NCI-H510A treated with DMSO at 0.1 percent for 48 hours (cell line): Measurements from ENCODE around the gene TK2.

Experiments used
- DNase-seq: peaks from one replicate; lab custom pipeline; 2025; lab: John Stamatoyannopoulos, UW

The TK2 gene

DNA sequence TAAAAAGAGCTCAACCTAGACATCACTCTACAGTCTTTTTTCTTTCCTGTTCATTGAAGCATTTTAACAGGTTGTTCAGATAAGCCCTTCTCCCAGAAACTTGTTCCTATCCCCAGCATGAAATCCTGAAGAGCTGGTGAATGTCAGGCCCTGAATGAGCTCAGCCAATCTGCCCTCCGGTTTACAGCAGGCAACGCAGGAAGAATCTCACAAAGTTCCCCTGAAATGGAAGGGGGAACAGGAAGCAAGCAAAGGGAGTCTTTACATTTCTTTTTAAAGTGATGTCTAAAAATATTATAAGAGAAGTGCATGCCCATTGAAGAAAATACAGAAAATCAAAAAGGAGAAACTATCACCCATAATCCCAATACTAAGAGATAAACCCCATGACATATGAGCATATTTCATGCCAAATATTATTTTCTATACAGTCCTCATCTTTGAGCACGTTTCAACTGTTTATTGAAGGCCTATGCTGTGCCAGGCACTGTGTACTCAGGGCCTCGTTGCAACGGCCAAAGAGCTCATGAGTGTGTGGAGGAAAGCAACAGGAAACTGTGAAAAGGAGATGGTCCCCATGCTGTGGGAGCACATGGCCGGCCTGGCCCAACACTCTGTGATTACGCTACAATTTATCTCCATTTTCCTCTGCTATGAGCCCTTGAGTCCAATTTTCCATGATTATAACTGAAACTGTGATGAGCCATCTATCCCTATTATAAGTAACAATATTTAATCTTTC, 5.7 kb downstream of the TK2 start:
- DNase-seq = no peak

DNA sequence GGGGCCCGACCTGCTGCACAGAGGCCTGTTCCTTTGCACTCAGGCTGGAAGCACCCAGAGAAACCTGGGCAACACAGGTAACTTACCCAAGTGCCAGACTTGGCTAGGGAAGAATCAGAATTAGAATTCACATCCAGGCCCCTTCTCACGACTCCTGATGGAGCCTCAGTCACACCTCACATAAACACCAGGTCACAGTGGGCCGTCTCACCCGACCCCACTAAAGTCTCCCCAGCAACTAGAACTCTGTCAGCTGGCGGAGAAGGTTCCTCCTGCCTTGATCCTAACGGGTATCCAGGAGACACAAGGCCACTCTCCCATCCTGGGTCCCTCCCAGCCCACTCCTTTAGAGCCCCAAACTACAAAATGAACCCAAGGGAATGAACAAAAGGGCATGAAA, 6.4 kb downstream of the TK2 start:
- DNase-seq = no peak

DNA sequence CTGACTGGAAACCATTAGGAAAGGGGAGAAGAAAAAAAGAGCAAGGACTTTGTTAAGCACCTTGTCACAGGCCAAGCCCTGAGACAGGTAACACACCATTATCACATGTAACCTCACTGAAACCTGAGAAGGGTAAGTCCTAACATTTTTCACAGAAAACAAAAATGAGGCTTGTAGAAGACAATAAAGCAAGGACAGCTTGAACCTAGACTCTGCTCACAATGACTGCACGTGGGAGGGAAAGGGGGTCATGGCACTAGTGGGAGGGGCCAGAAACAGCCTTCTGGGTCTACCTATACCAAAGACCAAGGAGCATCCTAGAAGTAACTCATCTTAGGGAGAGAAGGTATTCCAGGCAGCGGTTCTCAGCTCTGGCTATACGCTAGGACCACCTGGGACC, 7.5 kb downstream of the TK2 start:
- no peak for DNase-seq

DNA sequence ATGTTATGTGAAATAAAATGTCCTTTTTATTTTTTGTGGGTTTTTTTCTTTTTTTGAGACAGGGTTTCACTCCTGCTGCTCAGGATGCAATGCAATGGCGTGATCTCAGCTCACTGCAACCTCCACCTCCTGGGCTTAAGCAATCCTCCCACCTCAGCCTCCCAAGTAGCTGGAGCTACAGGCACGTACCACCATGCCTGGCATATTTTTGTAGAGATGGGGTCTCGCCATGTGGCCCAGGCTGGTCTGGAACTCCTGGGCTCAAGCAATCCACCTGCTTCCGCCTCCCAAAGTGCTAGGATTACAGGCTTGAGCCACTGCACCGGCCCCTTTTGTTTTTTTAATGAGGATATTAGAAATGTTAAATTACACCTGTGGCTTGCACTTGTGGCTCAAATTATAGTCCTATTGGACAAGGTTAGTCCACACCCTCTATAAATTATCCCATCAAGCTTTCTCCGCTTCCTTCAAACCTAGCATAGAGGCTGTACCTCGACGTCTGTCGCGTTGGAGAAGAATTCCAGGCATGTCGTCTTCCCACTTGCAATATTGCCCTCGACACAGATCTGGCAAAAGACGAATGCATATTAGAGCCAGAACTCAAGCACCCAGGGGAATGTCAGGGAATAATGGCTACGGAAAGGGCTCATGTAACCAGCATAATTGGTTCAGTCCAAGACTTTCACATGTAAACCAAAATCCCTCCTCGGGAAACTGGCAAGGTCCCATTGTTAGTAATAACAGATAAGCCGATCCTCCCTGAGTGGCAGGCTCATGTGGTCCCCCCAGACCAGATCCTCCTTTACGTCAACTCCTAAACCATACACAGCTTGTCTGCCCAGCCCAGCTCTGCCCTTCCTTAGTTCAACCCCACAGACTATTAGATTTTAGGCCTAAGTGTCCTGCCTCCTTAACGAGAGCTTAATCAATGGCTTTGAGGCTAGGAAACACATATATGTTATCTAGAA, 8.2 kb downstream of the TK2 start:
- DNase-seq = no peak

DNA sequence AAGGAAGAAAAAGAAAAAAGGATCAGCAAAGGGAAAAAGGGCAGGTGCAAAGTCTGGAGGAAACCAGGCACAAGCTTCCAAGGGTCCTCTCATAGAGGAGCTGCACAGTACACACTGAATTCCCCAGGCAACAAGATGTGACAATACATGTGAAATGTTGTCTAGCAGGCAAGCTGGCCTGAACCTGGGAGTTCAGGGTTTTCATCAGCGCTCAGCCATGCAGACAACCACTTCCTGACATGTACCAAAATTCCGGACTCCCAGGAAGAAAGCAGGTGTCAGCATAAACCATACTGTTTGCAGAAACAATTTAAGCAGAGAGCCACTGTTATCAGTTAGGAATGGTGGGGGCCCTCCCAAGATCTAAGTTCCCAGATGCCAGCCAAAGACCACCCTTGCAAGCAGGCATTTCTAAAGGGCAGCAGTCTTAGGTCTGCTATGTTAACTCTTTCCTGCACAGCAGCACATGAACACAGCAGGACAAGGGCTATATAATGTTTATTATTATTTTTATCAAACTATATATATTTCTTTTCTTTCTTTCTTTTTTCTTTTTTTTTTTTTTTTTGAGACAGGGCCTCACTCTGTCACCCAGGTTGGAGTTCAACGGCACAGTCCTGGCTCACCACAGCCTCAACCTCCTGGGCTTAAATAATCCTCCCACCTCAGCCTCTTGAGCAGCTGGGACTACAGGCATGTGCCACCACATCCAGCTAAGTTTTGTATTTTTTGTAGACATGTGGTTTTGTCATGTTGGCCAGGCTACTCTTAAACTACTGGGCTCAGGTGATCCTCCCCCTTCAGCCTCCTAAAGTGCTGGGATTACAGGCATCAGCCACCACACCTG, 10.1 kb downstream of the TK2 start:
- no peak for DNase-seq

DNA sequence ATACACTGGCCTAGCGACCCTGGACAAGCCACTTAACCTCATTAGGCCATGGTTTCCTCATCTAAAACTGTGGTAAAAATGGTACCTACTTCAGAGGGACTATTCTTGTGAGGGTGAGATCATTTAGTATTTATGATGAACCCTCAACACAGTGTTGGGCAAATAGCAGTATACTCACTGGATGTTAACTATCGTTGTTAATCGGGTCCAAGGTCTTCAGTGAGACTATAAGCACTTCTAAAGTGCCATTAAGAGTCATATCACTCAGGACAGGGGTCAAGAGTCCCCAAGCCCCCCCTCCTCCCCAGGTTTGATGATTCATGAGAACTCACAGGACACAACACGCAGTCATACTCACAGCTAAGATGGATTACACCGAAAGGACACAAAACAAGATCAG, 11.0 kb downstream of the TK2 start:
- no peak for DNase-seq

DNA sequence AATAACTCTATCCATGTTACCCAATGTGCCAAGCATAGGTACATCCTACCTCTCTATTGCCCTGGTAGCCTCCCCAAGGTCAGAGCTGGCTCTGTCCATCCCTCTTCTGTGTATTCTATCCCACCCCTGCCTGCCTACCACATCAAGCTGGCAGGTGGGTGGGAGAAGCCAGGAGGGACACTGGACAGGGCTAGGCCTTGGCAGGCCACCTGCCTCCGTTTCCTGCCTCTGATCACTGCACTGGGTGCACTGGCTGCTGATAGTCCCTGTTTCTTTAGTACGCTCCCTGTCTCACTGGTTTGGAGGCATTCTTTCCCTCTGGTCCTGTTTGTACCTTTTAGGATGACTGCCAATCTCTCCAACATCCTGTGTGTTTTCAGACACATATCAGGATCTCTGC, 12.7 kb downstream of the TK2 start:
- no peak for DNase-seq

DNA sequence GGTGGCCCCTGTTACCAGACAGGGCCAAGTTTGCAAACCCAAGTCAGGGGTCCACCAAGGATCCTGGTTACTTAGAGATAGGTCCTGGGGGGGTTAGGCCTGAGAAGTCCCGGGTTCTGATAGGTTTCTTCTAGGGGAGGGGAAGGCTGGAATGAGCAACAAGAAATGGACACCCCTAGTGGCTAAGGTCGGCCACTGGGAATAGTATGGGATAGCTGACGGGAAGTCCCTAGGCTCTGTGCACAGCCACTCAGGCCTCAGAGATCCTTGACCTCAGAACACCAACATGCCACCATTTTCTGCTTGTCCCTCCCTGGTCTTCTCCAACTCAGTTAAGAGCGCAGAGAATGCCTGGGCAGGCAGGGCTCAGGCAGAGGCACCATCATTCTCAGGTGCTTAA, 13.4 kb downstream of the TK2 start:
- DNase-seq = no peak

DNA sequence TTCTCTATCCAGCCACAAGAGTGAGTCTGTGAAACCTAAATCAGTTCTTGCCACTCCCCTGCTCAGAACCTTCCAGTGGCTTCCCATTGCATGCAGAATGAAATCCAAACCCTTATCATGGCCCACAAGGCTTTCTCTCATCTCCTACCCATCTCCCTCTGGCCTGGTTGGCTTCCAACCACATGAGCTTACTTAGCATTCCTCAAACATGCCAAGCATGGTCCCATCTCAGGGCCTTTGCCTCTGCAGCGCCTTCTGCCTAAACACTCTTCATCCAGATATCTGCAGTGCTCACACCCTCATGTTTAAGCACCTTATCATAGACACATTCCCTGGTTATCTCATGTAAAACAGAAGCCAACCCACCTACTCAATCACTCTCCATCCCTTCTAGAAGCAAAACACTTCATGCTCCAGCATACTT, 15.5 kb downstream of the TK2 start:
- DNase-seq = no peak

DNA sequence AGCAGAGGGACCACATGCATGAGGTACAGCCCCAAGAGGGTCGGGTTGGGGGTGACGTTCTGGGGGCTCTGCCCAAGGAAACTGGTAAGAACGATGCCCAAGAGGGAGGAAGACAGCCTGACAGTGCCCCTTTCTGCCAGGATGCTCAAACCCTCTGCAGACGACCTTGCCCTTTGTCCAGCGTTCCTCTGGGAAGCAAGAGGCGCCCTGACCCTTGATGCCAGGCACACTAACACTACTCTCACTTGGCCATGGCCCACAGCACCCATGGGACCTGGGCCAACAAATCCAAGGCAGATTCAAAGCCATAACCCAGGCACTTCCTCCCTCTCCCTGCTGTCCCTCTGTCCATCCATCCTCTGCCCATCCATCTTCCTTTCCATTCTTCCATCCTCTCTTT, 20.4 kb downstream of the TK2 start:
- DNase-seq = no peak

DNA sequence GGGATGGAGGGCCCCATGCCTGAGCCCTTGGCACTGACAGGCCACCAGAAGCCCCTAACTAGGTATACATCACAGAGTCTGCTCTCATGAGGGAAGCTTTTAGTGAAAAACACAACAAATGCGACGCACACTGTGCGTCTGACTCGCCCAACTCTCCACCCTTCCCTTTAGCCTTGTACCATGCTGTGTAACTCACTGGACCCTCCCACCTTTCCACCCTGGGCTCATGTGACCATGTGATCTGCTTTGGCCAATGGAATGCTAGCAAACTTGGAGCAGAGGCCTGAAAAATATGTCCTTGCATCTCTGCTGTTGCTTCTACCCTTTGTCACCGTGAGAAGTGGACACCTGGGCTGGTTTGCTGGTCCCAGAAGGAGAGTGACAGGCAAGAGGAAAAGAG, 21.6 kb downstream of the TK2 start:
- DNase-seq = no peak

DNA sequence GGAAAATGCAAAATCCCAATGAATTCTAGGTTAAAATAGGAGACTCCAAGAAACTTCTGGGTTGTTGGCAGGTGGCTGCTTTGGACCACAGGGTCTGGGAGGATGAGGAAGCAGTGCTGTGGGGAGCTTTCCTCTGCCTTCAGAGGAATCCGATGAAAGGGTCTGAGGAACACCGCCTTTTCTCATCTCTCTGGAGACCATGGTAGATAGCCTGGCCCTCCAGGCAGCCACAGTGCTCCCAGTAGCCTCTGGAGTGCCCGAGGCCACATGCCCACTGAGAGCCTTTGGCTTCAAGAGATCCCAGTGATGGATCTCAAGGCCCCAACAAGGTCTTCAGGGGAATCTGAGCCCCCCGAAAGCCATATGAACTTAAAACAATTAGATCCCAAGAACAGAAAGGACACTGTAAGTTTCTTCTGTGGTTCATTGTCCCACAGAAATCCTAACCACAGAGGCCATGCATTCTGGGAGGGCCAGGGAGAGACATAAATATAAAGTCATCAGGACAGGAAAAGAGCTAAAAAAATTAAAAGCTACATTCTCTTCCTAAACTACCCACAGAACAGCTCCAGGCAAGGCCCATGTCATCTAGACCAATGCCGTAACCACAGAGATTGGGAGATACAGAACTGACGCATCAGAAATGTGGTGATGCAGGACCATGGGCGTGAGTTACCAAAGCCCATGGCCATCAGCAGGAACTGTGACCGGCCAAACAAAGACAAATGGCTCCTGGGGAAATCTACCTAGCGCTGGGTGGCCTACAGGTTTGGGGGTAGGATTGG, 24.3 kb downstream of the TK2 start:
- no peak for DNase-seq

DNA sequence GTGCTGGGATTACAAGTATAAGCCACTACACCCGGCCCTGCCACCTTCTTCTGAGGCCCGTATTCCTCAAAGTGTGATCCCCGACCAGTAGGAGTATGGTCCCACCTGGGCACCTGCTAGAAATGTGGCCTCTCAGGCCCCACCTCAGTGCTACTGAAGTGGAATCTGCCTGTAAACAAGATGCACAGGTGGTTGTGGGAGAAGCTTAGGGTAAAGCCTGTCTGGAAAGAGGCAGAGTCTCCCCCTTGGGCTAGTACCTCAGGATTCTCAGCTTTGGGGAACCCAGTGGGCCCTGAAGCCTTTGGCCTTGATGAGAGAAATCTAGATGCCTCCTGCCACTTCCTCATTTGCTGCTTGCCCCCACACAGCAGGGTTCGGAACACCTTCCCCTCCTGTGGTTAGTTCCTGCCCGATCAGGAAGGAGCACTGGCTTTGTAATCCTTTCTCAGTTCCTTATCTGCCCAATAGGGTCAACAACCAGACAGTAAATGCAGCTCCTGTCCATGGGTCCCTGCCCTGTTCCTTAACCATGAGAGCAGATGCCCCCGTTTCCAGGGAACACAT, 25.2 kb downstream of the TK2 start:
- no peak for DNase-seq

DNA sequence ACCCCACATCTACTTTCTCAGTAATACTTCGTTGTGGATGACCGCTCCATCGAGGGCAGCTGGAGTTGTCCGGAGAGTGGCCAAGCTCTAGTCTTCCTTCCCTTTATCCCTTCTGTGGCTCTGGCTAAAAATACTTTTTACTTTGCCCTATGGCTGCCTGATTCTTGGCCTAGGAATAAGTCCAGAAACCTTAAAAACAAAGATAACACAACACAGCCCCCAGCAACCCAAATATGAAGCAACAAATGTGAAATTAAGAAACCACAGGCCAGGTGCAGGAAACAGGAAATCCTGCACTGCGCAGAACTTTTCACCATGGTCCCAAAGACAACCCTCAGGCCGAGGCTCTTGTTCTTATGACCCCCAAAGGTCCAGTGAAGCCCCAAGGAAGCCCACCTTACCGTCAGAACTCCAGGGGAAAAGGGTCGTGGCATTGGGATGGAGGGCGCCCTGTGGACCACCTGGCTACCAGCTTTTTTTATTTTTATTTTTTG, 26.0 kb downstream of the TK2 start:
- DNase-seq = no peak

DNA sequence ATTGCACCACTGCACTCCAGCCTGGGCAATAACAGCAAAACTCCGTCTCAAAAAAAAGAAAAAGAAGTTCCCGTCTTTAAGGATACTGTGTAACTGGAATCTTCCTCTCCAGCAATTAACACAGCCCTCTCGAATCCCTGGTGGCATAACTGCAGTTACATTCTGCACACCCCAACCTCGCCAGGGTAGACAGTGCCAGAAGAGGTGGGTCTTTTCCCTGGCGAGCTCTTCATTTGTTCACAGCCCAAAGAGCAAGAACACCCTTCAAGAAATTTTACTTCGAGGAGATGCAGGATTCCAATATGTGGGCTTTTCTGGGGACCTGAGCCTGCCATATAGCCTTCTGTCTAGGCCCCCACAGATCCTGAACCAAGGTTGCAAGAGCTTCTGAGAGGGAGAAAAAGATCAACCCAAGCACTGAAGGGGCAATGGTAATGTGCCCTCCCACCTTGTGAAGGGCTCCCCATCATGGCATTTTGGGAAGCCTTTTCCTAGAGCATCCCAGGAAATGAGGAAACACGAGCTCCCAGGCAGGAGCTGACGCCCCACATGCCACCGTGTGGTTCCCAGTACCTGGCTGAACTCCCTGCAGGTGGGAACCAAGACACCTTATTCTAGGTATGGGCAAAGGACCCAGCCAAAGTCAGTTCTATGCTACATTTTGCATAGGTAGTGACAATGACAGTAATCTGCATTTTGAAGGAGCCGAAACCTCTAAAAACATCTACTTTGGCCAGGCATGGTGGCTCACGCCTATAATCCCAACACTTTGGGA, 26.9 kb downstream of the TK2 start:
- no peak for DNase-seq

DNA sequence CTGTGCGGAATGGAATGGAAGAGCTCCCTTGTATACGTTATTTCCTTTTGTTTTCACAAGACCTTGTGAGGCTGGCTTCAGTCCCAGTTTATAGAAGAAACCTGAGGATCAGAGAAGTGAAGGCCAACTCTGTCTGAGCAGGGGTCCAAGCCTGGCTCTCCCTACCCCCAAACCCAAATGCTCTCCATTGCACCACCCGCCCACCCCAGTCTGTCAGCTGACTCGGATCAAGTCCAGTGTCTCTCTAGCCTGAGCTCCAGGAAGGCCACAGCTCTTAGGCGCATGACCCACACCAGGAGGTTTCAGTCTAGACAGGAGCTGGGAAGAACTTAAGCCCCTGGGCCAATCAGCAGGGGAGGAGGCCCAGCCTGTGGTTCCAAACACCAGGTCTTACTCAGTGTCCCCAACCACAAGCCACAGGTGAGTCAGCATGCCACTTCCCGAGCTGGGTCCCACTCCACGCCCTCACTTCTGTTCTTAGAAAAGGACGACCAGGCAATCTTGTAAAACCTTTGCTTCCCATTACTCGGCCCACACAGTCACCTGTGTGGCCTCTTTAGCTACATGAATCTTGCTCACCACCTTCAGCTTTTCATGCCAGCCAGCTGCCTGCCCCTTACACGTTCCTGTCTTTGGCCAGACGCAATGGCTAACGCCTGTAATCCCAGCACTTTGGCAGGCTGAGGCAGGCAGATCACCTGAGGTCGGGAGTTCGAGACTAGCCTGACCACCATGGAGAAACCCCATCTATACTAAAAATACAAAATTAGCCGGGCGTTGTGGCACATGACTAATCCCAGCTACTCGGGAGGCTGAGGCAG, 27.8 kb downstream of the TK2 start:
- DNase-seq = no peak

DNA sequence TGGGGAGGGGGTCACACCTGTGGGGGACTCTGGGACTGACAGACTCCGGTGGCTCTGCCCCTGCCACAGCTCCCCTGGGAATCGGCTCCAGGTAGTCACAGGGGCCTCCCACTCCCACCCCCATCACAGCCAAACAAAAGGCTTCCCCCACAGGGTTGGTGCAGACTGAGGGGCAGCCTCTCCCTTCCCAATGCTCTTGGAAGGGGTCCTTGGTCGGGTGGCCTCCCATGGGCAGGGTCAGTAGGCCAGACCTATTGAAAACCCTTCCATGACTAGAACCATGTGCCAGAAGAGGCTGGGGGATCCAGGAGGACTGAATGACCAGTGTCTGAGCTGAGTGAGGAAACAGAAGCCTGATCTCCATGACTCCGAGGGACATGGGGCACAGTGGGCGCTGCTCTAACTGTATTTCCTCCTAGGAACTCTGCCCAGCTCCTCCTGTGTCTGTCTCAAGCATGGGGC, 28.6 kb downstream of the TK2 start:
- no peak for DNase-seq

DNA sequence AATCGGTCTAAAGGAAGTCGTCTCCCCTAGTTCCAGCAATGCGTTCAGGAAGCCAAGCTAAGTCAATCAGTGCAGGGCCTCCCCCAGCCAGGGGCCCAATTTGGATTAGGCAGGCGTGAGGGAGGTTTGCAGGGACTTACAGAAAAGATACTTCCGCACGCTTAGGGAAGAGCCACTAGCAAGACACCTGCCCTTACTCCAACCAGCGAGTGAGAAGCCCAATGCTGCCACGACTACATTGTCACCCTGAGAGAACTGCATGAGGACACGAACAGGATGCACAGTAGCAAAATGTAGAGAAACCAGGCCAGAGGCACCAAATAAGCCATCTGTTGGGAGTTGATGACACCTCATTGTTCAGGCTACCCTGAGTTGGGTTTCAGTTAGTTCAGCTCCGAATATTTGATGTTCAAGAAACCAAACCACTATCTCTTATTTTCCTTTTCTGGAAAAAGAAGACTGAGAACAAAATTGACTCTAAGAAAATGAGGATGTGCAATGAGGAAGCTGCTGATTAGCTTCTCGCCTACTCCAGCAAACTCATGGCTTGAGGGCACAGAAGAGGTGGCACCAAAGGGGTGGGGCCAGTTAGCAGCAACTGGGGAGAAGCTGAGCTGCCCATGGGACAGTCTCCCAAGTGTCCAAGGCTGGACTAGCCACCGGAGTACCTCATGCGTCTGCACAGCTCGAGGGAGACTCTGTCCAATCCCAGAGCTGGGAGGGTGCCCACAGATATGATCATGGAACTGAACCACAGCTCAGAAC, 29.3 kb downstream of the TK2 start:
- no peak for DNase-seq
